ENCODE data around the gene NOSIP. TPM values are rescaled to one million over a fixed set of nuclear protein-coding genes. Genes with fewer than 3 reads are reported as not detected.

The NOSIP gene
- total and polyA plus RNA-seq, 2 of the 4 experiments (the other 2 are of a cell fraction), result 118 to 138 TPM

DNA sequence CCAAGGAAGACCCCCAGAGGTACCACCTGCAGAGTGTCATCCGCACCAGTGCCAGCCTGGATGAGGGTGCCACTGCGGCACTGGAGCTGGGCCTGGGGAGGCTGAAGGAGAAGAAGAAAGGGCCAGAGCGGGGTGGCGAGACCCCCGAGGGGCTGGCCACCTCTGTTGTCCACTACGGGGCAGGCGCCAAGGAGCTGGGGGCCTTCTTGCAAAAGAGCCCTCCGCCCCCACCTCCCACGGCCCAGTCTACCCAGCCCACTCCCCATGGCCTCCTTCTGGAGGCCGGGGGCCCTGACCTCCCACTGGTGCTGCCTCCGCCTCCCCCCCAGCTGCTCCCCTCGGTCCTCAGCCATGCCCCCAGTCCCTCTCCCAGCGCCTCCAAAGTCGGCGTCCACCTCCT lies 16.1 kb upstream of the NOSIP start:
- H3K27ac ChIP-seq (ENCODE audit: insufficient read depth, low read length), result no peak overlapping the region
- no peak overlapping the region for H3K9ac ChIP-seq (ENCODE audit: low read depth, low read length)
- H4K20me1 ChIP-seq (ENCODE audit: insufficient read depth, low read length), result peaks cover 42% of the 10 kb centered on the region
- H2BK20ac ChIP-seq (ENCODE audit: low read depth, low read length), result no peak overlapping the region
- intact Hi-C loops (cut with micrococcal nuclease) (no loop called here), dilution Hi-C loops (cut with HindIII; ENCODE audit: low sequenced_read_pairs, unreplicated experiment) (no loop called here), in situ Hi-C loops (cut with MboI; ENCODE audit: low sequenced_read_pairs) (no loop called here)
- H3K9me1 ChIP-seq (ENCODE audit: insufficient read depth, low read length), result peaks cover 3% of the 10 kb centered on the region; the same call in 1 of the 2 replicates
- no peak overlapping the region for H3K4me3 ChIP-seq (ENCODE audit: insufficient read depth, low read depth, low read length)
- CTCF ChIA-PET, result no interaction called here
- BruUV-seq (replicated peaks), result no TSS peak
- no peak overlapping the region for H4K8ac ChIP-seq (ENCODE audit: low read depth in 2 of 2, low read length in 2 of 2)
- H2AFZ ChIP-seq (replicated peaks; ENCODE audit: low read length, poor library complexity), result no peak overlapping the region
- no peaks in the 10 kb centered on the region for H3K9me3 ChIP-seq (ENCODE audit: control insufficient read depth, insufficient read depth, low read length)
- TF ChIP-seq, protein P1, sequence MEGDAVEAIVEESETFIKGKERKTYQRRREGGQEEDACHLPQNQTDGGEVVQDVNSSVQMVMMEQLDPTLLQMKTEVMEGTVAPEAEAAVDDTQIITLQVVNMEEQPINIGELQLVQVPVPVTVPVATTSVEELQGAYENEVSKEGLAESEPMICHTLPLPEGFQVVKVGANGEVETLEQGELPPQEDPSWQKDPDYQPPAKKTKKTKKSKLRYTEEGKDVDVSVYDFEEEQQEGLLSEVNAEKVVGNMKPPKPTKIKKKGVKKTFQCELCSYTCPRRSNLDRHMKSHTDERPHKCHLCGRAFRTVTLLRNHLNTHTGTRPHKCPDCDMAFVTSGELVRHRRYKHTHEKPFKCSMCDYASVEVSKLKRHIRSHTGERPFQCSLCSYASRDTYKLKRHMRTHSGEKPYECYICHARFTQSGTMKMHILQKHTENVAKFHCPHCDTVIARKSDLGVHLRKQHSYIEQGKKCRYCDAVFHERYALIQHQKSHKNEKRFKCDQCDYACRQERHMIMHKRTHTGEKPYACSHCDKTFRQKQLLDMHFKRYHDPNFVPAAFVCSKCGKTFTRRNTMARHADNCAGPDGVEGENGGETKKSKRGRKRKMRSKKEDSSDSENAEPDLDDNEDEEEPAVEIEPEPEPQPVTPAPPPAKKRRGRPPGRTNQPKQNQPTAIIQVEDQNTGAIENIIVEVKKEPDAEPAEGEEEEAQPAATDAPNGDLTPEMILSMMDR (conservative IDR thresholded peaks at IDR 0.05; ENCODE audit: low read depth, low read length), result no peak
- TF ChIP-seq, protein P2, sequence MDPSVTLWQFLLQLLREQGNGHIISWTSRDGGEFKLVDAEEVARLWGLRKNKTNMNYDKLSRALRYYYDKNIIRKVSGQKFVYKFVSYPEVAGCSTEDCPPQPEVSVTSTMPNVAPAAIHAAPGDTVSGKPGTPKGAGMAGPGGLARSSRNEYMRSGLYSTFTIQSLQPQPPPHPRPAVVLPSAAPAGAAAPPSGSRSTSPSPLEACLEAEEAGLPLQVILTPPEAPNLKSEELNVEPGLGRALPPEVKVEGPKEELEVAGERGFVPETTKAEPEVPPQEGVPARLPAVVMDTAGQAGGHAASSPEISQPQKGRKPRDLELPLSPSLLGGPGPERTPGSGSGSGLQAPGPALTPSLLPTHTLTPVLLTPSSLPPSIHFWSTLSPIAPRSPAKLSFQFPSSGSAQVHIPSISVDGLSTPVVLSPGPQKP (IDR thresholded peaks at IDR 0.05; ENCODE audit: borderline replicate concordance, low read depth, low read length), result no peak
- TF ChIP-seq MAFK (IDR thresholded peaks at IDR 0.05; ENCODE audit: low read depth, low read length), result no peak
- no peak for TF ChIP-seq CEBPB (IDR thresholded peaks at IDR 0.05; ENCODE audit: low read depth, low read length)
- no peak for TF ChIP-seq CHD1 (IDR thresholded peaks at IDR 0.05; ENCODE audit: low read depth, low read length)
- no peak for TF ChIP-seq BHLHE40 (IDR thresholded peaks at IDR 0.05; ENCODE audit: low read depth, low read length)
- TF ChIP-seq RCOR1 (IDR thresholded peaks at IDR 0.05; ENCODE audit: insufficient replicate concordance, low read length), result no peak
- no peak for TF ChIP-seq NFE2L2 (IDR thresholded peaks at IDR 0.05; ENCODE audit: low read depth, low read length)
- no peak for TF ChIP-seq RAD21 (IDR thresholded peaks at IDR 0.05; ENCODE audit: low read length)
- TF ChIP-seq POLR2A (IDR thresholded peaks at IDR 0.05; ENCODE audit: low read depth, low read length), result no peak
- TF ChIP-seq RFX5 (IDR thresholded peaks at IDR 0.05; ENCODE audit: low read depth, low read length), result no peak
- no peak for TF ChIP-seq MAZ (IDR thresholded peaks at IDR 0.05; ENCODE audit: borderline replicate concordance, low read depth, low read length)
- H4K91ac ChIP-seq (ENCODE audit: insufficient read depth, low read depth, low read length), result no peak overlapping the region
- no peak overlapping the region for H3K4me2 ChIP-seq (ENCODE audit: low read depth, low read length)
- no peak overlapping the region for H3K23ac ChIP-seq (ENCODE audit: low read depth, low read length)
- H3K79me1 ChIP-seq (ENCODE audit: low read depth in 1 of 2, low read length in 2 of 2), result peaks cover 18 to 47% of the 10 kb centered on the region in 2 experiments
- no peak overlapping the region for H2BK120ac ChIP-seq (ENCODE audit: low read depth, low read length)
- H3K14ac ChIP-seq (replicated peaks; ENCODE audit: low read depth, low read length), result no peak overlapping the region
- 100% methylated on average over 2 of the region's 15 CpGs; no CpG with 5 or more reads in 1 of the 2 experiments for WGBS, 2 experiments (ENCODE audit: extremely low coverage in 2 of 2, insufficient read length in 1 of 2)
- no peak overlapping the region for H2BK5ac ChIP-seq (ENCODE audit: low read depth, low read length, poor library complexity, severe bottlenecking)
- no peak overlapping the region for H2AK9ac ChIP-seq (replicated peaks; ENCODE audit: low read depth, low read length, poor library complexity)
- H3K4ac ChIP-seq (ENCODE audit: low read depth, low read length), result no peak overlapping the region
- peaks cover 57% of the 10 kb centered on the region for H3K36me3 ChIP-seq (ENCODE audit: control insufficient read depth, insufficient read depth, low read length)
- POLR2A ChIA-PET (ENCODE audit: unreplicated experiment), result no interaction called here
- no peak overlapping the region for H3K18ac ChIP-seq (ENCODE audit: low read depth, low read length)
- peaks cover 7% of the 10 kb centered on the region; the same call in 1 of the 2 replicates for H3K4me1 ChIP-seq (ENCODE audit: control insufficient read depth, insufficient read depth, low read length)
- no peak overlapping the region for H4K5ac ChIP-seq (ENCODE audit: low read depth, low read length)
- H3K56ac ChIP-seq (ENCODE audit: extremely low read depth, insufficient read depth, low read length), result no peak overlapping the region
- H2AK5ac ChIP-seq (ENCODE audit: low read depth, low read length), result no peak overlapping the region
- DNase-seq, result no peak
- no peaks in the 10 kb centered on the region for H3K27me3 ChIP-seq (ENCODE audit: control insufficient read depth, insufficient read depth, low read length)
- ATAC-seq (ENCODE audit: low read depth), result no peak
- no peak overlapping the region for H2BK15ac ChIP-seq (ENCODE audit: low read depth, low read length)

Data from IMR-90 (cell line).